ENCODE measurements around the gene MUL1.
"Not testable (repeated sequence)": the region's sequence is repeated elsewhere in the genome, so short reads cannot be mapped to it uniquely, and the experiment has no call there.

The MUL1 gene

DNA sequence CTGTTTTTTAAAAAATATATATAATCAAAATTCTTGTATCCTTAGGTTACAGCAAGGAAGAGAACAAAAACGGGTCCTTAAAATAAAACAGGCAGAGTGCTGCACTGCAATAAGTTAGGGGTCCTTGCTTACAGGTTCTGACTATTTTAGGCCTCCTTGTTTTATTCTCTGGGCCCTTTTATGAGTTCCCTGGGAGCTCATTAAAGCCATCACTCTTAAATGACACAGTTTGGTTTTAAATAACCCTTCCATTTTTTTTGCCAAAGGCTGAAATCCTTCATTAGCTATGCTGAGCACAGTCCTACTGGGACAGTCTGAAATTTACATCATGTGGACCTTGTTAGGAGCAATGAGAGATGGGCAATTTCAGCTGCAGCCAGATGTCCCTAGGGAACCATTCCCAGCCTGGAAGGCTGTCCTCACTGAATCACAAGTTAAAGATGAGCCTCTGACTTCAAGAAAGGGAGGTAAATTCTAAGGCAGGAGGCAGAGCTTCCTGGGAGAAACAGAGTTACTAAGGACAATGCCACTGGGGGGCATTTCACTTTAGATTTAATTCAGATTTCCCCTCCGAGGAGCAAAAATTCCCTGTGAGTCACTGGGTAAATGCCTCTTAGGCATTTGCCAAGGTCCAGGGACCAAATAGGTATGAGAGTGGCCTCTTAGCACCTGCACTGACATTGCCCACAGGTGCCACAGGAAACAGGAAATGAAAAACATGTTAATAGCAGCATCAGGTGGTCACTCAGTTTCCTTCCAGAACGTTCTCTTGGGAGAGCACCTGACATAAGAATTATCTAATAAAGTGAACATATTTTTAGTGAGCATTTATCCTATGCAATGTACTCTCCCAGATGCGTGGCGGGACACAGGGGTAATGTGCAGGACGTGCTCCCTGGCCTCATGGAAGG, 3.8 kb upstream of the MUL1 start:
- no peak for DNase-seq

- no peak for DNase-seq
These were observed 440 bp upstream of the MUL1 start for GRCh38 chr1:20508411-20508771.

- DNase-seq, result no peak
These were observed 745 bp downstream of the MUL1 start for GRCh38 chr1:20507248-20507563.

GRCh38 chr1:20505488-20505887, 2.5 kb downstream of the MUL1 start:
- no peak for DNase-seq

GRCh38 chr1:20500716-20501115, 7.2 kb downstream of the MUL1 start:
- no peak for DNase-seq

- DNase-seq, result no peak
These were observed 8.2 kb downstream of the MUL1 start for GRCh38 chr1:20499718-20500117.

DNA sequence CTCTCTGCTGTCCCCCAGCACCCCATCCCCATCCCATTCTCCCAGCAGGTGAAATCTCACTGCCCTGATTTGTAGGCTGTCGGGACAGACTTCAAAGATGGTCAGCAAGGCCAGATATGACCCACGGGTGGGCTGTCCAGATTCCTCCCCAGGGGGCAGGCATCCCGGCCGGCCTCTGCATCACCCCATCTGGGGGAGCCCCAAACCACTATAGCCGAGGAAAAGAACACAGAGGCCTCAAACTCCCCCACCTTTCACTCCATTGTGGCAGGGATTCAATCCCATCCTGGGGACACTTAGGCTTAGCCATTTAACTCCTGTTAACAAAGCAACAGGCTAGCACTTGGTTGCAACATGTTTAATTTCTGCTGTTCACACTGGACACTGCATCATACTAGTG, 8.8 kb downstream of the MUL1 start:
- no peak for DNase-seq

GRCh38 chr1:20498116-20498515, 9.8 kb downstream of the MUL1 start:
- DNase-seq, result no peak

- no peak for DNase-seq
These were observed 10.4 kb downstream of the MUL1 start for GRCh38 chr1:20497506-20497905.

DNA sequence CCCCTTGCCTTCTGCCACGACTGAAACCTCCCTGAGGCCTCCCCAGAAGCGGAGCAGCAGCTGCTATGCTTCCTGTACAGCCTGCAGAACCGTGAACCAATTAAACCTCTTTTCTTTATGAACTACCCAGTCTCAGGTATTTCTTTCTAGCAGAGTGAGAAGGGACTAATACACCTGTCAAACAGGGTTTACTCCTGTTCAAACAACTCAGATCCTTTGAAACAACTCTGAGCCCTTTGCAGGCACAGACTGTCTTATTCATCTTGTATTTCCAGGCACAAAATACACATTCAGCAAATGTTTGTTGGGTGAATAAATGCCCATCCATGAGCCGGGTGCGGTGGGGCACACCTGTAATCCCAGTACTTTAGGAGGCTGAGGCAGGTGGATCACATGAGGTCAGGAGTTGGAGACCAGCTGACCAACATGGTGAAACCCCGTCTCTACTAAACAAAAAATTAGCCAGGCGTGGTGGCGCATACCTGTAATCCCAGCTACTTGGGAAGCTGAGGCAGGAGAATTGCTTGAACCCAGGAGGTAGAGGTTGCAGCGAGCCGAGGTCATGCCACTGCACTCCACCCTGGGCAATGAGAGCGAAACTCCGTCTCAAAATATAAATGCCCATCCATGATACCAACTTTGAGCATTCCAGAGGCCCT, 11.1 kb downstream of the MUL1 start:
- not testable (repeated sequence) for DNase-seq

GRCh38 chr1:20496241-20496661, 11.7 kb downstream of the MUL1 start:
- DNase-seq, result no peak

DNA sequence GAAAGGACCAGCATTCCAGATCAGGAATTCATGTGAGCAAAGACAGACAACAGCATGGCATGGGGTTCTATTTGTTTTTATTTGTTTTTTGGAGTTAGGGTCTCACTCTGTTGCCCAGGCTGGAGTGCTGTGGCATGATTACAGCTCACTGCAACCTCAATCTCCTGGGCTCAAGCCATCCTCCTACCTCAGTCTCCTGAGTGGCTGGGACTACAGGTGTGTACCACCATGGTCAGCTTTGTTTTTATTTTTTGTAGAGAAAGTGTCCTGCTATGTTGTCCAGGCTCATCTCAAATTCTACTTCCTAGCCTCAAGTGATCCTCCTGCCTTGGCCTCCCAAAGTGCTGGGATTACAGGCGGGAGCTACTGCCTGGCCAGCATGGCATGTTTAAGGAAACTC, 12.3 kb downstream of the MUL1 start:
- DNase-seq, result no peak

DNA sequence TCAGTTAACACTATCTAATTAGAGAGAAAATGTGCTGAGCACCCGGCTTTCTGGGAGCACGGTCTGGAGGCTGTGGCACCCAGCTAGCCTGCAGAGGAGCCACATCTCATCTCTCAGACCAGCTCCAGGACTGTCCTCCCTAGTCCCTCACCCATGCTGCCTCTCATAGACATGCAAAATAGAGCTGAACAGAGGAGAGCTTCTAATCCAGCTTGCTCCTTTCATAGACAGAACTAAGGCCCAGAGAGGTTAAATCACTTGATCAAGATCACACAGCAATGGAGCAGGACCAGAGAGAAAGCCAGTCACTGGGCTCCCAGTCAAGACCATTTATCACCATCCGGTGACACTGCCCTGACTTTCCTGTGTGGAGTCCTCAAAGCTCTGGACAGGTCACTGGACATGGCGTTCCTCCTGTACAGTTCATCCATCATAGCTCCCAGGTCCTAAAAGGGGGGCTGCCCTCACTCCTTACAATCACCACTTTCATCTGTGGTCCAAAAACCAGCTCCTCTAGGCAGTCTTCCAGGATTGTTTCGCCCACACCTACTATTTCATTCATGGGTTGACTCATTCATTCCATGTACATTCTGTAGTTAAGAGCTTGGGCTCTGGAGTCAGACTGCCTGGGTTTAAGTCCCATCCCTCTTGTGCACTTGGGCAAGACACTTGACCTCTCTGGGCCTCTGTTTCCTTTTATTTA, 13.2 kb downstream of the MUL1 start:
- DNase-seq, result no peak

- peak; percentile 82 for DNase-seq
These were observed 13.9 kb downstream of the MUL1 start for GRCh38 chr1:20493839-20494608.

DNA sequence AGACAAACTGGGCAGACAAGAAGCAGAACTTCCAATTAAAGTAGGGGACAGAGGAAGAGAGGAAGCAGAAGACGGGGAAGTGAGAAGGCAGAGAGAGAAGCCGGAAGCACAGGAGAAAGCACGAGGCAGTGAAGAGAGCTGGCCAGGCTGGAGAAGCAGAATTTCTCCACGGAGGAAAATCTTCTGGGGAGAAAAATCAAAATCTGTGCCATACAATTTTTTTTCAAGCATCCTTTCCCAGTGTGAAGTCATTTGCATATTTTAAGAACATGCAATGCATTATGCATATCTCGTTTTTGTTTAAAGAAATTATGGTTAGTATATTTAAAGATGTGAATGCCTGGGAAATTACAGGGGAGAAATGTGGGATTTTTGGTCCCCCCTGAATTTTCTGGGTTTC, 14.6 kb downstream of the MUL1 start:
- DNase-seq, result no peak

GRCh38 chr1:20492751-20493150, 15.2 kb downstream of the MUL1 start:
- no peak for DNase-seq

GRCh38 chr1:20491866-20492265, 16.1 kb downstream of the MUL1 start:
- no peak for DNase-seq

DNA sequence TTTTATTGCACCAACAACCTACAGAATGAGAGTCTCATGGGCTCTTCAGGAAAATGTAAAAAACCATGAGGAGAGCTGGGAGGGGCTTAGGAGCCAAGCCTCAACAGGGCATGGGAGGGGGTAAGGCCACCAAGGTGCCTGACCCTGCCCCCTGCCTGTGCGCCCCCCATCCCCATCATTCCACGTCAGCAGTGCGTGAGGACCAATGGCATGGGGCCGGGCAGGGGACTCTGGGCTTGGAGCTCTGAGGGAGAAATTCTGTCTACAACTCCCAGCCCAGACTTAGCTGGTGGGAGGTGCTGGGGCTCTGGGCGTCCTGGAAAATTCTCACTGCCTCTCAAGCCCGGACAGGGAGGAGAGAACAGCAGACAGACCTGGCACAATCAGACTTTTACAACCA, 16.8 kb downstream of the MUL1 start:
- DNase-seq, result no peak

DNA sequence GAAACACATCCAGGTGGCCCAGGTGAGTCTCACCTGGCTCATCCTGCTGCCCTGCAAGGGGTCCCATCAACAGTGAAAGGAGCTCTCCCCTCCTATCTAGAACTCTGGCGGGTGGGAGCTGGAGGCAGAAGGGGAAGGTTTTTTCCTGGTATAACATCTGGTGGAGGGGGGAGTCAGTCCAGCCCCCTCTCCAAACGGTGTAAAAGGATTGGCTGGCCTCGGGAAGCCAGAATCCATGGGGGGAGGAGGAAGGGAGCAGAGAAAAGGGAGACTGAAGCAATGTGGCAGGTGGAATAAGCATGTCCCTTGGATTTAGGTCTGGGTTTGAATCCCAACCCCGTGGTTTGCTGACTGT, 20.7 kb downstream of the MUL1 start:
- DNase-seq, result no peak

DNA sequence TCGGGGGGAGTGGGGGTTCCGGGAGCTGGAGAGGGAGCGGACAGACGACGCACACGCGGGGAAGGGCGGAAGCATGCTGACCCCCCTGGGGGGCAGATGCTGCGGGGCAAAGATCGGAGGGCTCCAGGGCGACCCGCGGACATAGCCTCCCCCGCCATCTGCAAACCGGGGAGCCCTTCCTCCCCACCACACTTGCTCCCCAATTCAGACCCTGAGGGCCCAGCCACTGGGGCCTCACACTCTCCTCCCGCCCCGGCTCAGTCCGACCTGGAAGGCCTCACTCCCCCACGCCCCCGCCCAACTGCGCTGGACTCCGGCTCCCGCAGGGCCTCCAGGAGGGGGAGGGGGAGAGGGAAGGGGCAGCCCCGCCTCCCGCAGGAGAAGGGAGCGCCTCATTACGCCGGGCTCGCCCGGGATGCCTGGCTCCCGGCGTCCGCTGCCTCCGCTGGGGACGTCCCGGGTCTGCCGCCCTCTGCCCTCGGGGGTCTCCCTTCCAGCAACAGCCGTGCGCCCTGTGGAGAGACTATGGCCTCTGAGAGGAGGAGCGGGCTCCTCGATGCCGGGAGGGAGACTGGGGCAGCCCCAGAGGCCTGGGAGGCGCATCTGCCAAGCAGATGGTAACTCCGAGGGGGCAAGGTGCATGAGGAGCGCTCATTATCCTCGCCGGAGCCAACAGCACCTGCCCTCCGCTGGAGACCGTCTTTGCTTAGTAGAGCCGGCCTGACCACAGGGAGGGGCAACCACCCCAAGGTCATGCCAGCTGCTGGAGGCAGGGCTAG, 21.3 kb downstream of the MUL1 start:
- DNase-seq, result no peak

- DNase-seq, result peak; percentile 70
These were observed 22.2 kb downstream of the MUL1 start, which contains the start of gene CAMK2N1 for GRCh38 chr1:20485527-20486456. CAMK2N1 (minus strand) TSS chr1:20486210; CDS start chr1:20485379, 831 bp downstream.

All from CD4-positive, alpha-beta T cell treated with Interleukin-21 for 1 hour (primary cell).